ENCODE results near the gene EIF2S2.
A peak's percentile ranks its signal among the peaks of the same experiment; 100 is the strongest.

Gene EIF2S2

GRCh38 chr20:34064286-34064685 lies 47.8 kb downstream of the EIF2S2 start:
- Histone ChIP-seq H3K14ac (ENCODE audit: low read length in 2 of 2) (no peak overlapping the region), H2BK120ac (ENCODE audit: low read depth, low read length) (no peak overlapping the region)
- WGBS: 100% methylated on average over 3 of the region's 3 CpGs

GRCh38 chr20:34062570-34063482 lies 49.2 kb downstream of the EIF2S2 start:
- H3K18ac ChIP-seq (ENCODE audit: low read depth in 1 of 2, low read length in 2 of 2): no peak overlapping the region
- DNase-seq: peak; percentile 56
- H3K4me2 ChIP-seq (ENCODE audit: low read length, poor library complexity, severe bottlenecking): no peak overlapping the region
- H3K27ac ChIP-seq (ENCODE audit: low read length, poor library complexity, severe bottlenecking): no peak overlapping the region
- no peak overlapping the region for H4K91ac ChIP-seq (ENCODE audit: low read length)
- peaks cover 3 to 10% of the 10 kb centered on the region in 2 experiments for H3K36me3 ChIP-seq (ENCODE audit: control insufficient read depth in 1 of 2, insufficient read depth in 2 of 2, low read depth in 1 of 2, low read length in 2 of 2)
- H3K4ac ChIP-seq (ENCODE audit: low read depth in 1 of 2, low read length in 2 of 2): no peak overlapping the region
- no peak overlapping the region for H3K23ac ChIP-seq (ENCODE audit: low read length in 2 of 2)
- peaks cover 5% of the 10 kb centered on the region for H3K4me1 ChIP-seq (ENCODE audit: control insufficient read depth, insufficient read depth, low read depth, low read length)
- H3K9ac ChIP-seq (ENCODE audit: low read length): peak overlapping the region; percentile 10
- no peak overlapping the region for H2AK5ac ChIP-seq (ENCODE audit: low read length, severe bottlenecking)
- no peak overlapping the region for H2BK12ac ChIP-seq (ENCODE audit: low read length in 2 of 2)
- H3K14ac ChIP-seq (ENCODE audit: low read length in 2 of 2): no peak overlapping the region
- H2AFZ ChIP-seq (ENCODE audit: low read depth, low read length): no peak overlapping the region
- no peaks in the 10 kb centered on the region for H3K27me3 ChIP-seq (ENCODE audit: control insufficient read depth in 1 of 2, insufficient read depth in 1 of 2, low read length in 2 of 2)
- H3K4me3 ChIP-seq (ENCODE audit: insufficient read depth in 1 of 2, low read depth in 1 of 2, low read length in 2 of 2): no peak overlapping the region
- H3K79me1 ChIP-seq (replicated peaks; ENCODE audit: low read length, poor library complexity, severe bottlenecking): peaks cover 57% of the 10 kb centered on the region
- no peak overlapping the region for H2BK15ac ChIP-seq (ENCODE audit: low read depth, poor library complexity, severe bottlenecking)
- WGBS: 91% methylated on average over 3 of the region's 5 CpGs
- H2BK120ac ChIP-seq (ENCODE audit: low read depth, low read length): no peak overlapping the region
- H2BK5ac ChIP-seq (ENCODE audit: low read depth, low read length, poor library complexity, severe bottlenecking): no peak overlapping the region
- H3K9me3 ChIP-seq (ENCODE audit: control insufficient read depth, low read length): no peaks in the 10 kb centered on the region
- no peak overlapping the region for H4K8ac ChIP-seq (ENCODE audit: low read length)

More at GRCh38 chr20:34064286-34064685, 47.8 kb downstream of the EIF2S2 start:
- no peaks in the 10 kb centered on the region for H3K27me3 ChIP-seq (ENCODE audit: control insufficient read depth in 1 of 2, insufficient read depth in 1 of 2, low read length in 2 of 2)
- peaks cover 3 to 10% of the 10 kb centered on the region in 2 experiments for H3K36me3 ChIP-seq (ENCODE audit: control insufficient read depth in 1 of 2, insufficient read depth in 2 of 2, low read depth in 1 of 2, low read length in 2 of 2)
- no peak overlapping the region for H3K18ac ChIP-seq (ENCODE audit: low read depth in 1 of 2, low read length in 2 of 2)
- H2BK15ac ChIP-seq (ENCODE audit: low read depth, poor library complexity, severe bottlenecking): no peak overlapping the region
- no peak overlapping the region for H4K8ac ChIP-seq (ENCODE audit: low read length)
- H2AK5ac ChIP-seq (ENCODE audit: low read length, severe bottlenecking): no peak overlapping the region
- H3K23ac ChIP-seq (ENCODE audit: low read length in 2 of 2): no peak overlapping the region
- no peak overlapping the region for H3K9ac ChIP-seq (ENCODE audit: low read length)
- H3K4ac ChIP-seq (ENCODE audit: low read depth in 1 of 2, low read length in 2 of 2): no peak overlapping the region
- H3K79me1 ChIP-seq (replicated peaks; ENCODE audit: low read length, poor library complexity, severe bottlenecking): peaks cover 50% of the 10 kb centered on the region
- no peak overlapping the region for H2AFZ ChIP-seq (ENCODE audit: low read depth, low read length)
- peaks cover 5% of the 10 kb centered on the region for H3K4me1 ChIP-seq (ENCODE audit: control insufficient read depth, insufficient read depth, low read depth, low read length)
- H2BK12ac ChIP-seq (ENCODE audit: low read length in 2 of 2): no peak overlapping the region
- H4K91ac ChIP-seq (ENCODE audit: low read length): no peak overlapping the region
- DNase-seq: no peak
- no peaks in the 10 kb centered on the region for H3K9me3 ChIP-seq (ENCODE audit: control insufficient read depth, low read length)
- no peak overlapping the region for H3K27ac ChIP-seq (ENCODE audit: low read length, poor library complexity, severe bottlenecking)
- H3K4me2 ChIP-seq (ENCODE audit: low read length, poor library complexity, severe bottlenecking): no peak overlapping the region
- no peak overlapping the region for H2BK5ac ChIP-seq (ENCODE audit: low read depth, low read length, poor library complexity, severe bottlenecking)
- no peak overlapping the region for H3K4me3 ChIP-seq (ENCODE audit: insufficient read depth in 1 of 2, low read depth in 1 of 2, low read length in 2 of 2)

- H3K79me1 ChIP-seq (replicated peaks; ENCODE audit: low read length, poor library complexity, severe bottlenecking): peaks cover 51% of the 10 kb centered on the region
- H4K8ac ChIP-seq (ENCODE audit: low read length): no peak overlapping the region
- H2BK15ac ChIP-seq (ENCODE audit: low read depth, poor library complexity, severe bottlenecking): no peak overlapping the region
- peaks cover 3 to 10% of the 10 kb centered on the region in 2 experiments for H3K36me3 ChIP-seq (ENCODE audit: control insufficient read depth in 1 of 2, insufficient read depth in 2 of 2, low read depth in 1 of 2, low read length in 2 of 2)
- H3K9ac ChIP-seq (ENCODE audit: low read length): no peak overlapping the region
- no peak overlapping the region for H2BK5ac ChIP-seq (ENCODE audit: low read depth, low read length, poor library complexity, severe bottlenecking)
- no peak overlapping the region for H3K4ac ChIP-seq (ENCODE audit: low read depth in 1 of 2, low read length in 2 of 2)
- no peak overlapping the region for H4K91ac ChIP-seq (ENCODE audit: low read length)
- H3K4me3 ChIP-seq (ENCODE audit: insufficient read depth in 1 of 2, low read depth in 1 of 2, low read length in 2 of 2): no peak overlapping the region
- H3K4me2 ChIP-seq (ENCODE audit: low read length, poor library complexity, severe bottlenecking): no peak overlapping the region
- H3K9me3 ChIP-seq (ENCODE audit: control insufficient read depth, low read length): no peaks in the 10 kb centered on the region
- no peak overlapping the region for H3K23ac ChIP-seq (ENCODE audit: low read length in 2 of 2)
- no peaks in the 10 kb centered on the region for H3K27me3 ChIP-seq (ENCODE audit: control insufficient read depth in 1 of 2, insufficient read depth in 1 of 2, low read length in 2 of 2)
- no peak overlapping the region for H3K14ac ChIP-seq (ENCODE audit: low read length in 2 of 2)
- H3K27ac ChIP-seq (ENCODE audit: low read length, poor library complexity, severe bottlenecking): no peak overlapping the region
- no peak overlapping the region for H2BK12ac ChIP-seq (ENCODE audit: low read length in 2 of 2)
- no peak for DNase-seq
- no peak overlapping the region for H3K18ac ChIP-seq (ENCODE audit: low read depth in 1 of 2, low read length in 2 of 2)
- H2AK5ac ChIP-seq (ENCODE audit: low read length, severe bottlenecking): no peak overlapping the region
- no peak overlapping the region for H2BK120ac ChIP-seq (ENCODE audit: low read depth, low read length)
- peaks cover 5% of the 10 kb centered on the region for H3K4me1 ChIP-seq (ENCODE audit: control insufficient read depth, insufficient read depth, low read depth, low read length)
- H2AFZ ChIP-seq (ENCODE audit: low read depth, low read length): no peak overlapping the region
Observed at GRCh38 chr20:34061695-34062094, 50.3 kb downstream of the EIF2S2 start.

- Histone ChIP-seq H2BK12ac (ENCODE audit: low read length in 2 of 2) (no peak overlapping the region), H3K79me1 (replicated peaks; ENCODE audit: low read length, poor library complexity, severe bottlenecking) (peaks cover 47% of the 10 kb centered on the region), H3K9me3 (ENCODE audit: control insufficient read depth, low read length) (no peaks in the 10 kb centered on the region), H3K18ac (ENCODE audit: low read depth in 1 of 2, low read length in 2 of 2) (no peak overlapping the region), H3K14ac (ENCODE audit: low read length in 2 of 2) (no peak overlapping the region), H2BK120ac (ENCODE audit: low read depth, low read length) (no peak overlapping the region), H2BK15ac (ENCODE audit: low read depth, poor library complexity, severe bottlenecking) (no peak overlapping the region), H4K8ac (ENCODE audit: low read length) (no peak overlapping the region), H2AK5ac (ENCODE audit: low read length, severe bottlenecking) (no peak overlapping the region), H3K23ac (ENCODE audit: low read length in 2 of 2) (no peak overlapping the region), H2BK5ac (ENCODE audit: low read depth, low read length, poor library complexity, severe bottlenecking) (no peak overlapping the region), H3K9ac (ENCODE audit: low read length) (no peak overlapping the region), H3K27ac (ENCODE audit: low read length, poor library complexity, severe bottlenecking) (no peak overlapping the region), H3K4me2 (ENCODE audit: low read length, poor library complexity, severe bottlenecking) (no peak overlapping the region), H2AFZ (ENCODE audit: low read depth, low read length) (no peak overlapping the region), H3K4me3 (ENCODE audit: insufficient read depth in 1 of 2, low read depth in 1 of 2, low read length in 2 of 2) (no peak overlapping the region), H3K4me1 (ENCODE audit: control insufficient read depth, insufficient read depth, low read depth, low read length) (peaks cover 5% of the 10 kb centered on the region), H3K36me3 (ENCODE audit: control insufficient read depth in 1 of 2, insufficient read depth in 2 of 2, low read depth in 1 of 2, low read length in 2 of 2) (peaks cover 3 to 10% of the 10 kb centered on the region in 2 experiments), H3K27me3 (ENCODE audit: control insufficient read depth in 1 of 2, insufficient read depth in 1 of 2, low read length in 2 of 2) (no peaks in the 10 kb centered on the region), H3K4ac (ENCODE audit: low read depth in 1 of 2, low read length in 2 of 2) (no peak overlapping the region), H4K91ac (ENCODE audit: low read length) (no peak overlapping the region)
- DNase-seq: no peak
- 86% methylated on average over 1 of the region's 1 CpG for WGBS
Observed at GRCh38 chr20:34060970-34061369, 51.1 kb downstream of the EIF2S2 start.
